Hepatocyte (in vitro differentiated cells): ENCODE data around the gene IL6. TPM values are rescaled to one million over a fixed set of nuclear protein-coding genes. Genes with fewer than 3 reads are reported as not detected.

ENCODE experiments used
- DNase-seq: peaks from one replicate; pipeline ENCODE4 v3.0.0-alpha.2; 2016; ENCODE audit warnings: low spot score
- H2AFZ ChIP-seq: fragments of 200-600 bp; sonication (generic); 2 replicates; pipeline ENCODE4 v1.6.0; 2016; ENCODE audit warnings: antibody characterized with exemption, mild to moderate bottlenecking
- H3K27ac ChIP-seq: fragments of 200-600 bp; sonication (generic); 2 replicates; pipeline ENCODE4 v1.5.1; 2016; ENCODE audit warnings: mild to moderate bottlenecking
- H3K27me3 ChIP-seq: fragments of 200-600 bp; sonication (generic); 2 replicates; pipeline ENCODE4 v1.6.1; 2016
- H3K36me3 ChIP-seq: fragments of 200-600 bp; sonication (generic); replicated peaks from 2 replicates; pipeline ENCODE4 v1.5.1; 2016; ENCODE audit warnings: low read depth; ENCODE audit not compliant: insufficient read depth
- H3K4me1 ChIP-seq: fragments of 200-600 bp; sonication (generic); 2 replicates; pipeline ENCODE4 v1.5.1; 2016; ENCODE audit warnings: mild to moderate bottlenecking, moderate library complexity; ENCODE audit not compliant: insufficient read depth
- H3K4me2 ChIP-seq: fragments of 200-600 bp; sonication (generic); 2 replicates; pipeline ENCODE4 v1.6.0; 2016
- H3K4me3 ChIP-seq: fragments of 200-600 bp; sonication (generic); 2 replicates; pipeline ENCODE4 v1.5.1; 2016; ENCODE audit warnings: mild to moderate bottlenecking
- H3K79me2 ChIP-seq: fragments of 200-600 bp; sonication (generic); 2 replicates; pipeline ENCODE4 v1.6.0; 2017; ENCODE audit warnings: mild to moderate bottlenecking
- H3K9me2 ChIP-seq: fragments of 200-600 bp; sonication (generic); replicated peaks from 2 replicates; pipeline ENCODE4 v1.6.0; 2017; ENCODE audit warnings: mild to moderate bottlenecking; ENCODE audit not compliant: insufficient read depth
- H3K9me3 ChIP-seq: fragments of 200-600 bp; sonication (generic); 2 replicates; pipeline ENCODE4 v1.5.1; 2016; ENCODE audit warnings: low read depth, mild to moderate bottlenecking
- H4K20me1 ChIP-seq: fragments of 200-600 bp; sonication (generic); 2 replicates; pipeline ENCODE4 v1.6.0; 2016; ENCODE audit warnings: mild to moderate bottlenecking; ENCODE audit not compliant: insufficient read depth, poor library complexity, severe bottlenecking
- CTCF ChIP-seq: fragments of 200-600 bp; sonication (generic); IDR thresholded peaks from 2 replicates; pipeline ENCODE4 v1.5.1; 2016; ENCODE audit warnings: antibody characterized with exemption, mild to moderate bottlenecking; ENCODE audit not compliant: poor library complexity
- EZH2 ChIP-seq: fragments of 200-600 bp; sonication (generic); IDR thresholded peaks from 2 replicates; pipeline ENCODE4 v1.6.1; 2016; ENCODE audit warnings: antibody characterized with exemption, mild to moderate bottlenecking, borderline replicate concordance
- EZH2phosphoT487 ChIP-seq: fragments of 200-600 bp; sonication (generic); IDR thresholded peaks from one replicate; pipeline ENCODE4 v1.6.1; 2018; ENCODE audit warnings: antibody characterized with exemption, mild to moderate bottlenecking, low read depth, moderate library complexity; ENCODE audit not compliant: unreplicated experiment, severe bottlenecking
- WGBS: methylation state at CpG from one replicate; pipeline ENCODE4 v1.1.6; 2016; ENCODE audit warnings: low lambda C conversion rate; ENCODE audit errors: missing lambda C conversion rate; 5-methylcytosine and 5-hydroxymethylcytosine counted together
- polyA plus RNA-seq: library from polyadenylated mRNA; unstranded; fragments of >200 nt; fragmentation: Nextera tagmentation; extraction: Ambion mirVana; gene quantifications from 2 replicates; pipeline ENCODE4 v1.2.1, GENCODE V29; 2016
- total RNA-seq: library from RNA; depleted of rRNA; stranded (reverse); fragments of >200 nt; gene quantifications from 2 replicates; pipeline ENCODE4 v1.2.3, GENCODE V29; 2014

The IL6 gene
- total and polyA plus RNA-seq, 2 experiments from 2014 or later, result 3.4 to 4.3 TPM

DNA sequence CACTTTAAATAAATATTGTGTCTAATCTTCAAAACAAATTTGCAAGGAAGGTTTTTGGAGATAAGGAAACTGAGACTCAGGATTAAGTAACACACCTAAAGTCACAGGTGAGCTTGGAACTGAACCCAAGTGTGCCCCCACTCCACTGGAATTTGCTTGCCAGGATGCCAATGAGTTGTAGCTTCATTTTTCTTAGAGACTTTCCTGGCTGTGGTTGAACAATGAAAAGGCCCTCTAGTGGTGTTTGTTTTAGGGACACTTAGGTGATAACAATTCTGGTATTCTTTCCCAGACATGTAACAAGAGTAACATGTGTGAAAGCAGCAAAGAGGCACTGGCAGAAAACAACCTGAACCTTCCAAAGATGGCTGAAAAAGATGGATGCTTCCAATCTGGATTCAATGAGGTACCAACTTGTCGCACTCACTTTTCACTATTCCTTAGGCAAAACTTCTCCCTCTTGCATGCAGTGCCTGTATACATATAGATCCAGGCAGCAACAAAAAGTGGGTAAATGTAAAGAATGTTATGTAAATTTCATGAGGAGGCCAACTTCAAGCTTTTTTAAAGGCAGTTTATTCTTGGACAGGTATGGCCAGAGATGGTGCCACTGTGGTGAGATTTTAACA lies 1.5 kb downstream of the IL6 start:
- Histone ChIP-seq H3K36me3 (no peaks in the 10 kb centered on the region), H3K27ac (no peak overlapping the region), H3K9me2 (no peaks in the 10 kb centered on the region), H4K20me1 (no peaks in the 10 kb centered on the region), H3K79me2 (no peaks in the 10 kb centered on the region), H3K4me1 (peaks cover 9% of the 10 kb centered on the region), H3K9me3 (no peaks in the 10 kb centered on the region), H3K4me3 (no peak overlapping the region), H3K4me2 (no peak overlapping the region), H2AFZ (no peak overlapping the region), H3K27me3 (no peaks in the 10 kb centered on the region)
- peak; percentile 56 for DNase-seq
- no peak for TF ChIP-seq EZH2
- no peak for TF ChIP-seq EZH2phosphoT487
- TF ChIP-seq CTCF, result peak; percentile 52
- WGBS, result 95% methylated on average over 1 of the region's 1 CpG

- Histone ChIP-seq H3K9me3 (no peaks in the 10 kb centered on the region), H3K9me2 (no peaks in the 10 kb centered on the region), H3K4me2 (no peak overlapping the region), H3K27me3 (no peaks in the 10 kb centered on the region), H4K20me1 (no peaks in the 10 kb centered on the region), H3K27ac (no peak overlapping the region), H3K4me1 (peaks cover 9% of the 10 kb centered on the region), H3K79me2 (no peaks in the 10 kb centered on the region), H2AFZ (no peak overlapping the region), H3K4me3 (no peak overlapping the region), H3K36me3 (no peaks in the 10 kb centered on the region)
- 90% methylated on average over 3 of the region's 3 CpGs for WGBS
- TF ChIP-seq EZH2, result no peak
- no peak for TF ChIP-seq CTCF
- TF ChIP-seq EZH2phosphoT487, result no peak
- no peak for DNase-seq
Measured at GRCh38 chr7:22729180-22729825, 2.3 kb downstream of the IL6 start.

DNA sequence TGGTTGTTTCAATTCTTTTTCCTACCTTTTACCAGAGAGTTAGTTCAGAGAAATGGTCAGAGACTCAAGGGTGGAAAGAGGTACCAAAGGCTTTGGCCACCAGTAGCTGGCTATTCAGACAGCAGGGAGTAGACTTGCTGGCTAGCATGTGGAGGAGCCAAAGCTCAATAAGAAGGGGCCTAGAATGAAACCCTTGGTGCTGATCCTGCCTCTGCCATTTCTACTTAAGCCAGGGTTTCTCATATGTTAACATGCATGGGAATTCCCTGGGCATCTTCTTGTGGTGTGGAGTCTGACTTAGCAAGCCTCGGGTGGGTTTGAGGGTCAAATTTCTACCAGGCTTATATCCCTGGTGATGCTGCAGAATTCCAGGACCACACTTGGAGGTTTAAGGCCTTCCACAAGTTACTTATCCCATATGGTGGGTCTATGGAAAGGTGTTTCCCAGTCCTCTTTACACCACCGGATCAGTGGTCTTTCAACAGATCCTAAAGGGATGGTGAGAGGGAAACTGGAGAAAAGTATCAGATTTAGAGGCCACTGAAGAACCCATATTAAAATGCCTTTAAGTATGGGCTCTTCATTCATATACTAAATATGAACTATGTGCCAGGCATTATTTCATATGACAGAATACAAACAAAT lies 3.2 kb downstream of the IL6 start:
- TF ChIP-seq CTCF (no peak), EZH2phosphoT487 (no peak), EZH2 (no peak)
- H3K4me2 ChIP-seq, result no peak overlapping the region
- H2AFZ ChIP-seq, result no peak overlapping the region
- H3K79me2 ChIP-seq, result no peaks in the 10 kb centered on the region
- H3K4me3 ChIP-seq, result no peak overlapping the region
- no peak for DNase-seq
- H3K27ac ChIP-seq, result no peak overlapping the region
- H3K9me2 ChIP-seq, result no peaks in the 10 kb centered on the region
- 45% methylated on average over 2 of the region's 2 CpGs for whole genome bisulfite sequencing
- H3K27me3 ChIP-seq, result no peaks in the 10 kb centered on the region
- no peaks in the 10 kb centered on the region for H3K36me3 ChIP-seq
- peaks cover 7% of the 10 kb centered on the region for H3K4me1 ChIP-seq
- H4K20me1 ChIP-seq, result no peaks in the 10 kb centered on the region
- H3K9me3 ChIP-seq, result no peaks in the 10 kb centered on the region
